ENCODE data around the gene DNAH1. TPM values are rescaled to one million over a fixed set of nuclear protein-coding genes. Genes with fewer than 3 reads are reported as not detected.

The DNAH1 gene
- total and polyA plus RNA-seq, 2 experiments from 2014 or later = 0.81 to 1.8 TPM

- H3K4me2 ChIP-seq = no peak overlapping the region
- DNase-seq (ENCODE audit: low spot score) (no peak), ATAC-seq (no peak)
- H3K27ac ChIP-seq (ENCODE audit: low read depth) = no peak overlapping the region
- no peaks in the 10 kb centered on the region for H3K79me2 ChIP-seq (replicated peaks; ENCODE audit: insufficient read depth)
- Mint-ChIP-seq H3K36me3 (ENCODE audit: low read depth) (no peaks in the 10 kb centered on the region; the same call in 2 of the 3 replicates), H3K9me3 (no peaks in the 10 kb centered on the region), H3K27me3 (ENCODE audit: insufficient read depth, low read depth, poor library complexity) (peaks cover 8% of the 10 kb centered on the region), H3K4me3 (no peak overlapping the region), H3K4me1 (peaks cover 11% of the 10 kb centered on the region), H3K27ac (no peak overlapping the region)
- TF ChIP-seq CTCF (conservative IDR thresholded peaks at IDR 0.05; ENCODE audit: low read depth in 2 of 2) (no peak), POLR2AphosphoS5 (IDR thresholded peaks at IDR 0.05; ENCODE audit: low read depth) (no peak), ZNF331 (CRISPR knock-in tag; IDR thresholded peaks at IDR 0.05; ENCODE audit: low read depth) (no peak), ZNF114 (CRISPR knock-in tag; IDR thresholded peaks at IDR 0.05) (no peak), ZNF462 (CRISPR knock-in tag; IDR thresholded peaks at IDR 0.05) (no peak), JUNB (IDR thresholded peaks at IDR 0.05; ENCODE audit: unreplicated experiment) (no peak), ETS1 (IDR thresholded peaks at IDR 0.05) (no peak), EZH2phosphoT487 (IDR thresholded peaks at IDR 0.05; ENCODE audit: unreplicated experiment) (no peak), EZH2 (IDR thresholded peaks at IDR 0.05; ENCODE audit: low read depth, unreplicated experiment) (no peak)
- H3K4me3 ChIP-seq = no peak overlapping the region
- no peak overlapping the region for H2AFZ ChIP-seq
- no peaks in the 10 kb centered on the region for H3K9me2 ChIP-seq (ENCODE audit: insufficient read depth)
- H3F3A ChIP-seq (replicated peaks; ENCODE audit: low read depth) = no peaks in the 10 kb centered on the region
- H3K4me1 ChIP-seq (ENCODE audit: insufficient read depth) = no peaks in the 10 kb centered on the region
- no peaks in the 10 kb centered on the region for H3K36me3 ChIP-seq (ENCODE audit: insufficient read depth)
- H4K20me1 ChIP-seq (replicated peaks; ENCODE audit: insufficient read depth) = no peaks in the 10 kb centered on the region
- no peaks in the 10 kb centered on the region for H3K27me3 ChIP-seq (ENCODE audit: insufficient read depth)
Measured at GRCh38 chr3:52437326-52438103, 121.4 kb downstream of the DNAH1 start.

Data from GM23338 (cell line).